ENCODE data around the gene CEP250.

DNA sequence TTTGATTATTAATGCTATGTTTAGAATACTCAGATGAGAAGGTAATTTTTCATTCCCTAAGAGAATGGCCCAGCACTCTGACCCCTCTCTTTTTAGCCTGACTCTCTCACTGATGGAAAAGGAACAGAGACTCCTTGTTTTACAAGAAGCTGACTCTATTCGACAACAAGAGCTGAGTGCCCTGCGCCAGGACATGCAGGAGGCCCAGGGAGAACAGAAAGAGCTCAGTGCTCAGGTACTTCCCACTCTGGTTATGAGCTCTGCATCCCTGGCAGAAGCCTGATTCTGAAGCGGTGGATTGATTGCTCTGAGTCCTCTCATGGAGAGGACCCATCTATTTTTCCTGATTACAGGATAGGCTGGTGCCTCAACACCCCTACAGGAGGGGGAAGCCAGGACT, 41.1 kb downstream of the CEP250 start:
- TF ChIP-seq CTCF (conservative IDR thresholded peaks at IDR 0.05) (no peak), EZH2 (IDR thresholded peaks at IDR 0.05; ENCODE audit: low read depth) (no peak)

All from PC-9 (cell line).